ENCODE measurements around the gene NCKAP5. TPM values are rescaled to one million over a fixed set of nuclear protein-coding genes. Genes with fewer than 3 reads are reported as not detected.
A peak's percentile ranks its signal among the peaks of the same experiment; 100 is the strongest.

NCKAP5 gene
- total RNA-seq, 1 donor from 2014 or later, result 27.9 TPM

DNA sequence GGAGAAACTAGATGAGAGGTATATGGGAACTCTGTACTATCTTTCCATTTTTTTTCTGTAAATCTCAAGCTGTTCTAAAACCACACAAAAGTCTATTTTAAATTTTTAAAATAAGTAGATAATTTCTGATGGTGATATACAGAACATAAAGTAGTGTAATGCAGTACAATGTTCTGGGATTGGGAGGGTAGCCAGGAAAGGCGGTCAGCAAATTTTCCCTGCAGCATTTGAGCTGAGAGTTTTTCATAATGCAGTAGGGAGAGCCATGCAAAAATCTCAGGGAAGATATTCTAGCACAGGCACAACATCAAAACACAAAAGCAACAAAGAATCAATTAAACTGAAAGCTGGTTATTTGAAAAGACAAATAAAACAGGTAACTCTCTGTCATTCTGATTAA lies 141.5 kb downstream of the NCKAP5 start:
- Mint-ChIP-seq H3K9me3 (peaks cover 9% of the 10 kb centered on the region), H3K4me3 (no peak overlapping the region), H3K27ac (ENCODE audit: unreplicated experiment) (peak overlapping the region; percentile 46), H3K36me3 (ENCODE audit: low read depth) (peaks cover 13% of the 10 kb centered on the region), H3K4me1 (peaks cover 61% of the 10 kb centered on the region), H3K27me3 (ENCODE audit: low read depth) (no peaks in the 10 kb centered on the region)
- no peak for DNase-seq (ENCODE audit: low read depth, low spot score)
- TF ChIP-seq, protein P1, sequence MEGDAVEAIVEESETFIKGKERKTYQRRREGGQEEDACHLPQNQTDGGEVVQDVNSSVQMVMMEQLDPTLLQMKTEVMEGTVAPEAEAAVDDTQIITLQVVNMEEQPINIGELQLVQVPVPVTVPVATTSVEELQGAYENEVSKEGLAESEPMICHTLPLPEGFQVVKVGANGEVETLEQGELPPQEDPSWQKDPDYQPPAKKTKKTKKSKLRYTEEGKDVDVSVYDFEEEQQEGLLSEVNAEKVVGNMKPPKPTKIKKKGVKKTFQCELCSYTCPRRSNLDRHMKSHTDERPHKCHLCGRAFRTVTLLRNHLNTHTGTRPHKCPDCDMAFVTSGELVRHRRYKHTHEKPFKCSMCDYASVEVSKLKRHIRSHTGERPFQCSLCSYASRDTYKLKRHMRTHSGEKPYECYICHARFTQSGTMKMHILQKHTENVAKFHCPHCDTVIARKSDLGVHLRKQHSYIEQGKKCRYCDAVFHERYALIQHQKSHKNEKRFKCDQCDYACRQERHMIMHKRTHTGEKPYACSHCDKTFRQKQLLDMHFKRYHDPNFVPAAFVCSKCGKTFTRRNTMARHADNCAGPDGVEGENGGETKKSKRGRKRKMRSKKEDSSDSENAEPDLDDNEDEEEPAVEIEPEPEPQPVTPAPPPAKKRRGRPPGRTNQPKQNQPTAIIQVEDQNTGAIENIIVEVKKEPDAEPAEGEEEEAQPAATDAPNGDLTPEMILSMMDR (conservative IDR thresholded peaks at IDR 0.05), result no peak

GRCh38 chr2:133425612-133426011 lies 142.7 kb downstream of the NCKAP5 start:
- Mint-ChIP-seq H3K4me1 (peaks cover 58% of the 10 kb centered on the region), H3K9me3 (peaks cover 9% of the 10 kb centered on the region), H3K27me3 (ENCODE audit: low read depth) (no peaks in the 10 kb centered on the region), H3K27ac (ENCODE audit: unreplicated experiment) (peak overlapping the region; percentile 22), H3K36me3 (ENCODE audit: low read depth) (peaks cover 10% of the 10 kb centered on the region), H3K4me3 (no peak overlapping the region)
- TF ChIP-seq, protein P1 (conservative IDR thresholded peaks at IDR 0.05), result no peak
- no peak for DNase-seq (ENCODE audit: low read depth, low spot score)

DNA sequence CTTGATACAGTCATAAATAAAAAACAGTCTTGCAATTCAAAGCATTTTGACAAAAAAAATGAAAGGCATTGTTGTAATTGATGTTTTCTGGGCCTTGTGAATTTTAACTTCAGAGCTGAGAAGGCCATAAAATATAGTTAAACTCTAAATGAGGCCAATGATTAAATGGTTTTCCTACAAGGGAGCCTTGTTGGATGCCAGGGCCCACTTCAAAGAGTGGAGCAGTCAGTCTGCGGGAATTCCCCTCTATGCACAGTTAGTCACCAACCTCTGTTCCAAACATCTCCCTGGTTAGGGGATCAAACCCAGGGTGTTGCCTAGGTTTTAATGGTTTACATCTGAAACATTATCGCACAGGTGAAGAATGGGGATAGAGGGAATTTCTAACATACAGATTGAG lies 143.4 kb downstream of the NCKAP5 start:
- Mint-ChIP-seq H3K27ac (ENCODE audit: unreplicated experiment) (peak overlapping the region; percentile 38), H3K4me1 (peaks cover 57% of the 10 kb centered on the region), H3K27me3 (ENCODE audit: low read depth) (no peaks in the 10 kb centered on the region), H3K9me3 (peaks cover 5% of the 10 kb centered on the region), H3K4me3 (no peak overlapping the region), H3K36me3 (ENCODE audit: low read depth) (peaks cover 3% of the 10 kb centered on the region)
- DNase-seq (ENCODE audit: low read depth, low spot score), result no peak
- TF ChIP-seq, protein P1 (conservative IDR thresholded peaks at IDR 0.05), result no peak

- Mint-ChIP-seq H3K9me3 (no peaks in the 10 kb centered on the region), H3K27ac (ENCODE audit: unreplicated experiment) (peak overlapping the region; percentile 76), H3K4me1 (peaks cover 77% of the 10 kb centered on the region), H3K4me3 (peak overlapping the region; percentile 28), H3K27me3 (ENCODE audit: low read depth) (no peaks in the 10 kb centered on the region), H3K36me3 (ENCODE audit: low read depth) (no peaks in the 10 kb centered on the region)
- TF ChIP-seq, protein P1 (conservative IDR thresholded peaks at IDR 0.05), result no peak
- peak; percentile 14 for DNase-seq (ENCODE audit: low read depth, low spot score)
Observed at GRCh38 chr2:133422931-133423351, 145.3 kb downstream of the NCKAP5 start.

GRCh38 chr2:133421516-133422324 lies 146.5 kb downstream of the NCKAP5 start:
- no peak for DNase-seq (ENCODE audit: low read depth, low spot score)
- Mint-ChIP-seq H3K4me3 (peak overlapping the region; percentile 23), H3K9me3 (no peaks in the 10 kb centered on the region), H3K27ac (ENCODE audit: unreplicated experiment) (peak overlapping the region; percentile 76), H3K36me3 (ENCODE audit: low read depth) (no peaks in the 10 kb centered on the region), H3K27me3 (ENCODE audit: low read depth) (no peaks in the 10 kb centered on the region), H3K4me1 (peaks cover 83% of the 10 kb centered on the region)
- TF ChIP-seq, protein P1 (conservative IDR thresholded peaks at IDR 0.05), result no peak

Measured in neural crest cell (in vitro differentiated cells).